AG04450 (cell line): ENCODE data around the gene LYZL6. TPM values are rescaled to one million over a fixed set of nuclear protein-coding genes. Genes with fewer than 3 reads are reported as not detected.

Experiments used
- CTCF ChIA-PET: fragments of 300-600, 350-600 bp; formaldehyde crosslinking; extraction: SDS; loops from one replicate; lab custom pipeline; 2022; ENCODE audit warnings: antibody characterized with exemption, inconsistent platforms; lab: Charles Lee
- POLR2A ChIA-PET: fragments of 350-600 bp; formaldehyde crosslinking; extraction: SDS; loops from one replicate; lab custom pipeline; 2021; ENCODE audit warnings: antibody characterized with exemption, inconsistent platforms; lab: Yijun Ruan, JAX
- DNase-seq: peaks from one replicate; pipeline ENCODE4 v3.0.0-alpha.2; 2011; ENCODE audit warnings: low read depth, low spot score
- H3K27ac ChIP-seq: one replicate; pipeline ENCODE4 v1.5.1; 2012; ENCODE audit warnings: low read depth, low read length, control low read depth
- H3K27me3 ChIP-seq: one replicate; pipeline ENCODE4 v1.6.0; 2012; ENCODE audit warnings: low read length; ENCODE audit not compliant: control insufficient read depth, insufficient read depth
- H3K4me3 ChIP-seq: 2 replicates; pipeline ENCODE4 v1.5.1; 2011; ENCODE audit warnings: mild to moderate bottlenecking, low read depth, low read length, control low read depth
- H3K9me3 ChIP-seq: 2 replicates; pipeline ENCODE4 v1.5.1; 2012; ENCODE audit warnings: low read length; ENCODE audit not compliant: control insufficient read depth, insufficient read depth
- CTCF ChIP-seq: IDR thresholded peaks from 2 replicates; pipeline ENCODE4 v1.5.1; 2011; ENCODE audit warnings: low read depth, low read length, control low read depth, inconsistent platforms
- polyA plus RNA-seq: library from polyadenylated mRNA; depleted of rRNA; stranded (reverse); fragments of >200 nt; gene quantifications from 2 replicates; pipeline ENCODE4 v1.2.3, GENCODE V29; 2011

The LYZL6 gene
- polyA plus RNA-seq, 1 experiment = not detected

GRCh38 chr17:35936063-35936462, 7.5 kb downstream of the LYZL6 start:
- CTCF ChIA-PET = interaction anchor here (0.8 kb wide), 1 partner anchor 33 kb away, joined by 4 read pairs; no protein-coding TSS in a partner anchor

GRCh38 chr17:35934760-35935159, 8.8 kb downstream of the LYZL6 start:
- Histone ChIP-seq H3K27ac (no peak overlapping the region), H3K9me3 (peaks cover 3% of the 10 kb centered on the region; the same call in 1 of the 2 replicates), H3K4me3 (no peak overlapping the region), H3K27me3 (peaks cover 2% of the 10 kb centered on the region)
- TF ChIP-seq CTCF = no peak
- DNase-seq = no peak
- CTCF ChIA-PET = interaction anchor here (1.5 kb wide), 1 partner anchor 13 kb away, joined by 7 read pairs; no protein-coding TSS in a partner anchor
- POLR2A ChIA-PET = no interaction called here

More at GRCh38 chr17:35936063-35936462, 7.5 kb downstream of the LYZL6 start:
- Histone ChIP-seq H3K27me3 (peaks cover 2% of the 10 kb centered on the region), H3K27ac (no peak overlapping the region), H3K9me3 (no peaks in the 10 kb centered on the region), H3K4me3 (no peak overlapping the region)
- POLR2A ChIA-PET = no interaction called here
- no peak for TF ChIP-seq CTCF
- DNase-seq = no peak

- TF ChIP-seq CTCF = no peak
- no peak overlapping the region for H3K4me3 ChIP-seq
- H3K27ac ChIP-seq = no peak overlapping the region
- peaks cover 3% of the 10 kb centered on the region; the same call in 1 of the 2 replicates for H3K9me3 ChIP-seq
- H3K27me3 ChIP-seq = peaks cover 2% of the 10 kb centered on the region
- DNase-seq = no peak
- POLR2A ChIA-PET = no interaction called here
- CTCF ChIA-PET = interaction anchor here (1.5 kb wide), 1 partner anchor 12 kb away, joined by 5 read pairs; no protein-coding TSS in a partner anchor
Measured at GRCh38 chr17:35932586-35932985, 10.9 kb downstream of the LYZL6 start.

- POLR2A ChIA-PET = no interaction called here
- CTCF ChIA-PET = interaction anchor here (0.6 to 1.5 kb wide), 2 partner anchors 13 to 169 kb away, joined by 4 to 5 read pairs; no protein-coding TSS in a partner anchor
- Histone ChIP-seq H3K4me3 (no peak overlapping the region), H3K27ac (no peak overlapping the region), H3K27me3 (no peaks in the 10 kb centered on the region), H3K9me3 (peaks cover 3% of the 10 kb centered on the region; the same call in 1 of the 2 replicates)
- TF ChIP-seq CTCF = no peak
- no peak for DNase-seq
Measured at GRCh38 chr17:35931794-35932425, 11.6 kb downstream of the LYZL6 start.
